HCT116 (cell line): Measurements from ENCODE around the gene HEXD.

Experiments
- CEBPB ChIP-seq: IDR thresholded peaks from 2 replicates; pipeline ENCODE4 v1.6.1; 2012; ENCODE audit warnings: low read depth
- CTCF ChIP-seq, 3 experiments: fragments of 200-600 bp in 1 of 3; sonication (generic) in 1 of 3; IDR thresholded peaks in 2 of 3; conservative IDR thresholded peaks in 1 of 3; 2 replicates each; pipeline ENCODE4 v1.5.1; 2012 to 2017; ENCODE audit warnings: low read depth in 2 of 3, low read length in 2 of 3, antibody characterized with exemption in 1 of 3, borderline replicate concordance in 1 of 3, control low read depth in 1 of 3, mild to moderate bottlenecking in 1 of 3, mixed read lengths in 1 of 3, mixed run types in 1 of 3, moderate library complexity in 1 of 3; ENCODE audit not compliant: insufficient read depth in 1 of 3
- RAD21 ChIP-seq: IDR thresholded peaks from 2 replicates; pipeline ENCODE4 v1.6.1; 2012; ENCODE audit warnings: low read depth, mild to moderate bottlenecking
- SRF ChIP-seq: IDR thresholded peaks from 2 replicates; pipeline ENCODE4 v1.6.1; 2012; ENCODE audit warnings: low read depth
- TCF7L2 ChIP-seq: IDR thresholded peaks from 2 replicates; pipeline ENCODE4 v1.7.0; 2011; ENCODE audit warnings: borderline replicate concordance, inconsistent platforms; ENCODE audit not compliant: insufficient read depth, insufficient read length; ENCODE audit errors: extremely low read depth
- ZNF274 ChIP-seq: fragments of 200-500 bp; sonication (Bioruptor generic); IDR thresholded peaks from 2 replicates; pipeline ENCODE4 v1.6.1; 2014; ENCODE audit warnings: mild to moderate bottlenecking, low read depth, low read length, inconsistent platforms

DNA sequence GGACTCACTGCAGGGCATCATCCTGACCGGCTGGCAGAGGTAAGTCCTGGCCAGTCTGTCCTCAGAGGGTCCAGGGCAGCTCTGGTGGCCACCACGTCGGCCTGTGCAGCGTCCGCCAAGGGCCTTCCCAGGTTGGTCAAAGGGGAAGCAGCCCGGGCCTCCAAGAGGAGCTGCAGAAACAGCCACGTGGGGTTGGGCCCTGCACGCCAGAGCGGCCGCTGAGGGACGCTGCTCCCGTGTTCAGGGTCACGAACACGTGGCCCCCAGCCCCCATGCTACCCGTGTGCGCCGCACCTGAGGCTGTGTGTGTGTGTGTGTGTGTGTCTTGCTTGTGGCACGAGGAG, 19.1 kb downstream of the HEXD start:
- TF ChIP-seq CTCF (IDR thresholded peaks at IDR 0.05 in 2 of 3, conservative IDR thresholded peaks at IDR 0.05 in 1 of 3; ENCODE audit: borderline replicate concordance in 1 of 3, insufficient read depth in 1 of 3, low read depth in 2 of 3, low read length in 2 of 3): no peak
- no peak for TF ChIP-seq SRF
- no peak for TF ChIP-seq CEBPB
- TF ChIP-seq ZNF274: no peak
- no peak for TF ChIP-seq TCF7L2
- no peak for TF ChIP-seq RAD21
